Measurements from ENCODE around the gene NAA15. TPM values are rescaled to one million over a fixed set of nuclear protein-coding genes. Genes with fewer than 3 reads are reported as not detected.
A peak's percentile ranks its signal among the peaks of the same experiment; 100 is the strongest.

NAA15 gene
- total RNA-seq, 2 experiments from 2014 or later: 91.2 to 95.8 TPM

DNA sequence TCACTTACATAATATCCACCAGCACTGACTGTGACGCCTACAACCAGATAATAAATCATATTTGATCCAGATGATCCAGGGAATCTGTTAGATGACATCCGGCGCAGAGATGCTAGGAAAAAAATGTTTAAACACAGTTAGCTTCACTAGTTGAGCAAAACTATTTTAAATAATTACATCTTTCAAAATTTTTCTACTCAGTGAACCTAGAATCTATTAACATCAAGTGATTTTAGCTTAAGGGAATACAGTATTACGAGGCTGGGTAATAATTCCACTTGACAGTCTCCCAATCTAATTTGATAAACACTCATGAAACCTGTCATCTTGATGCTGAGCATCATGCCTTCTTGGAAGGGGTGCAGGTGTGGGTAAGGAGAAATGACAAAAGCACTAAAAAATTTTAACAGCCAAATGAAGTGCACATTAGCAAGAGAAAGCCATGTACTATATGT lies 26.0 kb upstream of the NAA15 start:
- no peak for DNase-seq
- POLR2A ChIA-PET: interaction anchor here (0.7 kb wide), 1 partner anchor 10 kb away, joined by 3 read pairs; no protein-coding TSS in a partner anchor
- no peaks in the 10 kb centered on the region for H3K36me3 Mint-ChIP-seq
- CTCF ChIA-PET: interaction anchor here (1.0 to 1.4 kb wide), 2 partner anchors 21 kb away, joined by 3 to 4 read pairs; no protein-coding TSS in a partner anchor
- H3K4me3 Mint-ChIP-seq: no peak overlapping the region
- no peaks in the 10 kb centered on the region for H3K9me3 Mint-ChIP-seq
- H3K4me1 Mint-ChIP-seq (ENCODE audit: low read depth): peaks cover 13% of the 10 kb centered on the region
- no peak overlapping the region for H3K27ac Mint-ChIP-seq
- intact Hi-C loops (cut with micrococcal nuclease): no loop called here
- peaks cover 33% of the 10 kb centered on the region for H3K27me3 Mint-ChIP-seq

- peaks cover 41% of the 10 kb centered on the region for H3K27me3 Mint-ChIP-seq
- POLR2A ChIA-PET: no interaction called here
- no peaks in the 10 kb centered on the region for H3K36me3 Mint-ChIP-seq
- intact Hi-C loops (cut with micrococcal nuclease): loop anchor here (2.0 kb wide), 1 partner anchor 16 kb away; no protein-coding TSS in a partner anchor
- no peak for DNase-seq
- CTCF ChIA-PET: no interaction called here
- no peak overlapping the region for H3K27ac Mint-ChIP-seq
- no peak overlapping the region for H3K4me3 Mint-ChIP-seq
- no peaks in the 10 kb centered on the region for H3K9me3 Mint-ChIP-seq
- H3K4me1 Mint-ChIP-seq (ENCODE audit: low read depth): peaks cover 13% of the 10 kb centered on the region
These were observed 22.8 kb upstream of the NAA15 start for GRCh38 chr4:139278485-139278884.

DNA sequence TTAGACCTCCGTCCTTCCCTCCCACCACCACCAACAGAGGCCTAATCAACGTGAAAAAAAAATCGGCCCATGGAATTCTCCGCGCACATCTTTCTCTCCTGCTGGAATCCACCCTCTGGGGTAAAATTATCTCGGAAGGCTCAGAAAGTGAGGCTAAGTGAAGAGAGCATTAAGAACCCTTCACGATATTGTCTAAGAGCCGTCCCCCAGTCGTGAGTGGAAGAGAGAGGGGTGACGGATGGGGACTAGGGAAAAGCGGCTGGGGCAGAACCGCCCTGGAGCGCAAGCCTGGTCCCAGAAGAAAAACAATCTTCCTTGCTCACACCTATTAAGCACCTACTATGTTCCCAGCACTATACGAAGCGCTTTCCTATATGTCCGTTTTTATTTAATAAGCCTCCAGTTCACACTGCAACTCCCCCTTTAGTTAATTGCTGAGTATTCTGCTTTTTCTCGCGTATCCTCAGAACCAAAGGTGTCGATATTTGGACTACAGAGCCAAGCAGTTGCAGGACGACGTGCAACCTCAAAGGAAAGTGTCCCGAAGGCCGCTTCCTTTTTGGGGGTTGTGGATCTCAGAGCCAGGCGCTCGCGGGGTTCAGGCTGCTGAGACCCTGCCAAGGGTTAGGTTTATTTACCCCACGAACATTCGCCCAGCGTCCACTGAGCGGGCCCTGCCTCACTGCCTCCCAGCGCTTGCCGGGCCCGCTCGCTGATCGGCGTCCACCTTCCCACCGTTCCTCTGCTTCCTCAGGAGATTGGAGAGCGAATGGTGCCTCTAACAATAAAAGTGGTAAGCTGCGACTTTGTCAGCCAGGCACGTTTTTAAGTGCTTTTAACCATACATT lies 22.2 kb upstream of the NAA15 start:
- CTCF ChIA-PET: interaction anchor here (1.8 kb wide), 1 partner anchor 16 kb away, joined by 6 read pairs; no protein-coding TSS in a partner anchor
- Mint-ChIP-seq H3K4me3 (peak overlapping the region; percentile 60), H3K27me3 (peaks cover 41% of the 10 kb centered on the region), H3K9me3 (peaks cover under 1% of the 10 kb centered on the region), H3K4me1 (ENCODE audit: low read depth) (peaks cover 13% of the 10 kb centered on the region), H3K36me3 (peaks cover under 1% of the 10 kb centered on the region), H3K27ac (no peak overlapping the region)
- no peak for DNase-seq
- POLR2A ChIA-PET: interaction anchor here (1.2 kb wide), 1 partner anchor 22 kb away, joined by 3 read pairs; the partner anchor contains the start of gene NAA15
- intact Hi-C loops (cut with micrococcal nuclease): loop anchor here (1.0 to 2.0 kb wide), 2 partner anchors 12 to 16 kb away; no protein-coding TSS in a partner anchor

- Mint-ChIP-seq H3K36me3 (peaks cover 7% of the 10 kb centered on the region), H3K4me1 (ENCODE audit: low read depth) (peaks cover 13% of the 10 kb centered on the region), H3K9me3 (peaks cover 9% of the 10 kb centered on the region), H3K4me3 (peak within 1 kb of the TSS; percentile 60), H3K27ac (no peak within 1 kb of the TSS), H3K27me3 (peaks cover 40% of the 10 kb centered on the region)
- peak; percentile 30 for DNase-seq
- CTCF ChIA-PET: interaction anchor here (1.0 to 1.8 kb wide), 3 partner anchors 12 to 250 kb away, joined by 3 to 6 read pairs (median 3); no protein-coding TSS in a partner anchor
- POLR2A ChIA-PET: interaction anchor here (1.2 kb wide), 1 partner anchor 21 kb away, joined by 3 read pairs; the partner anchor contains the start of gene NAA15
- intact Hi-C loops (cut with micrococcal nuclease): loop anchor here (1.0 to 2.0 kb wide), 2 partner anchors 13 to 15 kb away; no protein-coding TSS in a partner anchor
These were observed 21.3 kb upstream of the NAA15 start, which contains the start of gene MGARP for GRCh38 chr4:139279760-139280620. MGARP (minus strand) TSS chr4:139280225; CDS start chr4:139280158, 67 bp downstream.

DNA sequence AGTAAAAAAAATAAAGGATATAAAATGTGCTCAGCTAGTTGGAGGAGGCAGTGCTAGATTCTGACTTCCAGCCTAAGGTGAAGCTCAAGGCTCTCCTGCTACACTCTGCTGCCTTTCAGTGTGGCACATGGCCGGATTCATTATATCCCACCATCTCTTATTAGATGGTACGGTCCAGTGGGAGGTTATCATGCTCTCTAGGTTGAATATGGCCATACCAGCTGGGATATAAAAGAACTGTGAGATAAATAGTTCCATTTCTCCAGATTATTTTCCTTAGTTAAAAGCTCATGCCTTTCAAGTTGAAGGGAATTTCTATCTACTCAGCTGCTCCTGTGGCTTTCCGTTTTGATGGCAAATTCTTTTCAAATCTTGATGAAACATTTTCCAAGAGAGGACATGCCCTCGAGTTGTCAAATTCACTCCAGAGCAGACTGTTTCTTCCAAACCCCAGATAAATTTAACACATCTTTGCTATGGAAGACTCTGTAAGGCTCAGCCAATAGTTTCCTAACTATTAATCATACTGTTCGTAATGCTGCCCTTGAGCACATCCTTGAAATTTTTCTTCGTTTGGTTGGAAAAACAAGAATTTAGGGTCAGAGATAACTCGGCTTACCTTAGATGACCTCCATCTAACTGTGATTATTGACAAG lies 19.1 kb upstream of the NAA15 start:
- Mint-ChIP-seq H3K27ac (no peak overlapping the region), H3K4me1 (ENCODE audit: low read depth) (peaks cover 13% of the 10 kb centered on the region), H3K9me3 (peaks cover 14% of the 10 kb centered on the region), H3K27me3 (peaks cover 30% of the 10 kb centered on the region), H3K4me3 (no peak overlapping the region), H3K36me3 (peaks cover 10% of the 10 kb centered on the region)
- intact Hi-C loops (cut with micrococcal nuclease): no loop called here
- ChIA-PET POLR2A (no interaction called here), CTCF (interaction anchor here (0.9 to 1.9 kb wide), 2 partner anchors 14 to 252 kb away, joined by 3 to 10 read pairs; no protein-coding TSS in a partner anchor)
- DNase-seq: no peak

GRCh38 chr4:139282721-139283075 lies 18.6 kb upstream of the NAA15 start:
- peaks cover 14% of the 10 kb centered on the region for H3K9me3 Mint-ChIP-seq
- H3K4me3 Mint-ChIP-seq: no peak overlapping the region
- peaks cover 10% of the 10 kb centered on the region for H3K36me3 Mint-ChIP-seq
- H3K27me3 Mint-ChIP-seq: peaks cover 28% of the 10 kb centered on the region
- intact Hi-C loops (cut with micrococcal nuclease): no loop called here
- POLR2A ChIA-PET: no interaction called here
- DNase-seq: no peak
- CTCF ChIA-PET: interaction anchor here (1.9 kb wide), 1 partner anchor 13 kb away, joined by 10 read pairs; no protein-coding TSS in a partner anchor
- H3K27ac Mint-ChIP-seq: no peak overlapping the region
- peaks cover 13% of the 10 kb centered on the region for H3K4me1 Mint-ChIP-seq (ENCODE audit: low read depth)

DNA sequence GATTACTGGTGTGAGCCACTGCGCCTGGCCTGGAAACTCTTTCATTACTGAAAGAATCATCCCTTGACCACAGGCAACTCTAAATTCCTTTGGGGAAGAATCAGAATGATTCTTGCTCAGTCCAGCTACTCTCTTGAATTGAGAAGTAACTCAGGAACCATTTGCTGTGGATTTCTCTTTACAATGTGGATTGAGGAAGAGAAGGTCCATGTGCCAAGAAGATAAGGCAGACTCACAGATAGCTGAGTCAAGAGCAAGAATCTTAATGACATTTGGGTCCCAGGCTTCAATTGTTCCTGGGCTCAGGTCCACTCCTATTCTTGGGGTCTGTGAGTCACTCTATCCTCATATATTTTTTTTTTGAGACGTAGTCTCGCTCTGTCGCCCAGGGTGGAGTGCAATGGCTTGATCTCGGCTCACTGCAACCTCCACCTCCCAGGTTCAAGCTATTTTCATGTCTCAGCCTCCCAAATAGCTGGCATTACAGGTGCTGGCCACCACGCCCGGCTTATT lies 15.1 kb upstream of the NAA15 start:
- Mint-ChIP-seq H3K4me1 (ENCODE audit: low read depth) (peaks cover 2% of the 10 kb centered on the region), H3K9me3 (peaks cover 14% of the 10 kb centered on the region), H3K27ac (no peak overlapping the region), H3K36me3 (peaks cover 21% of the 10 kb centered on the region), H3K27me3 (peaks cover under 1% of the 10 kb centered on the region), H3K4me3 (no peak overlapping the region)
- intact Hi-C loops (cut with micrococcal nuclease): no loop called here
- no peak for DNase-seq
- ChIA-PET POLR2A (no interaction called here), CTCF (interaction anchor here (1.3 kb wide), 1 partner anchor 9 kb away, joined by 6 read pairs; no protein-coding TSS in a partner anchor)

DNA sequence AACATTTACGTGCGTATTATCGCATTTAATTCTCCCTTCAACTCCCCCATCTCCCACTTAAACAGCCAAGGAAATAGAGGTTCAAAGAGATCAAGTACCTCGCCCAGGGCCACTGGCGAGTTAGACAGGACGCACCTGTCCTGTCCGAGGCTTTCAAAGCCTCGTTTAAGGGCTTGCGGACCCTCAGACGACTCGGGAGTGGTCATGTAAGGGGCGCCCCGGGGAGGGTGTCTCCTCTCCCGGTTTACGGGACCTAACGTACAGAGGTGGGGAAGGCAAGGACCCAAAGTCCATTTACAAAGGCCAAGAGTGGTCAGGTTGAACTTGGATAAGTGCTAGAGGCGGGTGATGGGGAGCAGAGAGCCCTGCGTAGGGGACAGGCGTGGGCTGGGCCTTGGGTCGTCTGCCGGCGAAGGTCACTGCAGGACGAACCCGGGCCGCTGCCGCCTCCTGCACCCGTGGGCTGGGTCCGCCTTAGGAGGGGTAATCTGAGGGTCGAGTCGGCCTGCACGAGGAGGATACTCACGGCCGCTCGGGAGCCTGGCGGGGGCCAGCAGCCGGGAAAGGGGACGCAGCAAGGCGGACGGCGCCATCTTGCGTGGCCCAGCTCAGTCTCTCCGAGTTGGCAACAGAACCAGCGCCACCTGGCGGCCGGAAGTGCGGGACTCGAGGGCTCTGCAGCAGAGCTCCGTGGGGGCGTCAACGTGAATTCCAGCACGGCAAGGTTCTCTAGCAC lies 5.9 kb upstream of the NAA15 start:
- POLR2A ChIA-PET: interaction anchor here (1.4 to 3.4 kb wide), 4 partner anchors 10 to 265 kb away, joined by 3 to 15 read pairs (median 8); partner anchors contain the start of gene ELF2

GRCh38 chr4:139295942-139296299 lies 5.4 kb upstream of the NAA15 start:
- Mint-ChIP-seq H3K4me1 (ENCODE audit: low read depth) (peaks cover 32% of the 10 kb centered on the region), H3K27me3 (no peaks in the 10 kb centered on the region), H3K9me3 (no peaks in the 10 kb centered on the region), H3K36me3 (peaks cover 21% of the 10 kb centered on the region), H3K4me3 (peak overlapping the region; percentile 93), H3K27ac (peak overlapping the region; percentile 94)
- intact Hi-C loops (cut with micrococcal nuclease): loop anchor here (1.0 to 2.0 kb wide), 7 partner anchors 17 to 266 kb away; no protein-coding TSS in a partner anchor
- POLR2A ChIA-PET: interaction anchor here (1.4 to 3.4 kb wide), 4 partner anchors 9 to 265 kb away, joined by 3 to 15 read pairs (median 8); partner anchors contain the start of gene ELF2
- DNase-seq: no peak
- CTCF ChIA-PET: interaction anchor here (0.7 to 3.5 kb wide), 43 partner anchors 8 to 277 kb away, joined by 3 to 40 read pairs (median 4); partner anchors contain the start of gene MGARP

More for the DNA sequence above, 5.9 kb upstream of the NAA15 start:
- Mint-ChIP-seq H3K4me3 (peak overlapping the region; percentile 93), H3K27ac (peak overlapping the region; percentile 94), H3K27me3 (no peaks in the 10 kb centered on the region), H3K9me3 (no peaks in the 10 kb centered on the region), H3K4me1 (ENCODE audit: low read depth) (peaks cover 29% of the 10 kb centered on the region), H3K36me3 (peaks cover 21% of the 10 kb centered on the region)
- peak; percentile 97 for DNase-seq
- CTCF ChIA-PET: interaction anchor here (0.6 to 3.5 kb wide), 46 partner anchors 9 to 276 kb away, joined by 3 to 40 read pairs (median 4); partner anchors contain the start of gene MGARP
- intact Hi-C loops (cut with micrococcal nuclease): loop anchor here (1.0 to 2.0 kb wide), 7 partner anchors 17 to 265 kb away; no protein-coding TSS in a partner anchor

GRCh38 chr4:139297001-139297410 lies 4.3 kb upstream of the NAA15 start:
- peaks cover 25% of the 10 kb centered on the region for H3K36me3 Mint-ChIP-seq
- intact Hi-C loops (cut with micrococcal nuclease): no loop called here
- POLR2A ChIA-PET: interaction anchor here (0.7 to 3.4 kb wide), 2 partner anchors 119 to 214 kb away, joined by 3 to 15 read pairs; partner anchors contain the start of gene ELF2

More at GRCh38 chr4:139297001-139297410, 4.3 kb upstream of the NAA15 start:
- Mint-ChIP-seq H3K9me3 (no peaks in the 10 kb centered on the region), H3K27me3 (no peaks in the 10 kb centered on the region), H3K27ac (no peak overlapping the region), H3K4me1 (ENCODE audit: low read depth) (peaks cover 32% of the 10 kb centered on the region), H3K4me3 (no peak overlapping the region)
- CTCF ChIA-PET: interaction anchor here (1.1 to 3.5 kb wide), 9 partner anchors 9 to 278 kb away, joined by 3 to 40 read pairs (median 5); no protein-coding TSS in a partner anchor
- no peak for DNase-seq

Measured in activated CD4-positive, alpha-beta memory T cell treated with anti-CD3 and anti-CD28 coated beads for 36 hours (primary cell).